ENCODE results near the gene AGBL1.

Gene AGBL1

DNA sequence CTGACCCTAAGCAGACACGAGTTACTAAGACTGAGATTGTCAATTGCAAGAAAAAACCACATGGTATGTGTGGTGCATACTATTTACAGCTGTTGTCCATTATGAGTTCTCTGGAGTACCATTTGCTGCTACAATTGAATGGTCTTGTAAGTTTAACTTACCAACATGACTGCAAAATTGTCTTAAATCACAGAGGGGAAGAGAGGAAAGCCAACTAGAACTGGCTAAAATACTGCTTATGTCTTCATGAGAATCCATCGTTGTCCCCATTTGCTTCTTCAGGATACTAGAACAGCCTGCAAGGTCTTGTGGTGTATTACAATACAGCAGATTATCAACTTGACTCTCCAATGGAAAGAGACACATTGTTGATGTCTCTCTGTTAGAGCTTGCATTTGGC lies 313.2 kb downstream of the AGBL1 start:
- Histone ChIP-seq H3K36me3 (ENCODE audit: control insufficient read depth in 1 of 2, insufficient read depth in 2 of 2, low read depth in 1 of 2, low read length in 2 of 2) (no peaks in the 10 kb centered on the region), H4K91ac (ENCODE audit: low read length) (no peak overlapping the region), H2AFZ (ENCODE audit: low read depth, low read length) (no peak overlapping the region), H3K4ac (ENCODE audit: low read depth in 1 of 2, low read length in 2 of 2) (no peak overlapping the region), H2BK120ac (ENCODE audit: low read depth, low read length) (no peak overlapping the region), H3K9me3 (ENCODE audit: control insufficient read depth, low read length) (no peaks in the 10 kb centered on the region), H3K23ac (ENCODE audit: low read length in 2 of 2) (no peak overlapping the region), H4K8ac (ENCODE audit: low read length) (no peak overlapping the region), H3K4me3 (ENCODE audit: insufficient read depth in 1 of 2, low read depth in 1 of 2, low read length in 2 of 2) (no peak overlapping the region), H2BK15ac (ENCODE audit: low read depth, poor library complexity, severe bottlenecking) (no peak overlapping the region), H3K79me1 (replicated peaks; ENCODE audit: low read length, poor library complexity, severe bottlenecking) (no peaks in the 10 kb centered on the region), H3K4me2 (ENCODE audit: low read length, poor library complexity, severe bottlenecking) (no peak overlapping the region), H2AK5ac (ENCODE audit: low read length, severe bottlenecking) (no peak overlapping the region), H3K9ac (ENCODE audit: low read length) (no peak overlapping the region), H2BK12ac (ENCODE audit: low read length in 2 of 2) (no peak overlapping the region), H3K18ac (ENCODE audit: low read depth in 1 of 2, low read length in 2 of 2) (no peak overlapping the region), H2BK5ac (ENCODE audit: low read depth, low read length, poor library complexity, severe bottlenecking) (no peak overlapping the region), H3K4me1 (ENCODE audit: control insufficient read depth, insufficient read depth, low read depth, low read length) (no peaks in the 10 kb centered on the region), H3K27ac (ENCODE audit: low read length, poor library complexity, severe bottlenecking) (no peak overlapping the region), H3K14ac (ENCODE audit: low read length in 2 of 2) (no peak overlapping the region), H3K27me3 (ENCODE audit: control insufficient read depth in 1 of 2, insufficient read depth in 1 of 2, low read length in 2 of 2) (no peaks in the 10 kb centered on the region)
- WGBS, result 75% methylated on average over 2 of the region's 2 CpGs
- DNase-seq, result peak; percentile 13

DNA sequence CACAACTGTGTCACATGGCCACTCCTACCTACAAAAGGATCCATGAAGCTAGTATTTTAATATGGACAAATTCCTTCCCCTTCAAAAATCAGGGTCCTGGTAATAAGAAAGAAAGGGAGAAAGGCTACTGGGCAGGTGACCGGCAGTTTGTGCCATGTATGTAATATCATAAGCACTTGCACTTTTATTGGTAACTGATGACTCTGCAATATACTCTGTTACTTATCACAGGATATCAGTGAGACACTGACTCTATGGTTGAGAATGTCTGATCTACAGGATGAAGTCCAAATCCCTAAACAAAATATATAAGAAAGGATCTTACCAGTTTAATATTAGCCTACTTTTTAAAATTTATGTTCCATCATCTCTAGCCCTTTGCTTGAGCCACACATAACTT lies 315.2 kb downstream of the AGBL1 start:
- no peak overlapping the region for H3K18ac ChIP-seq (ENCODE audit: low read depth in 1 of 2, low read length in 2 of 2)
- H2BK15ac ChIP-seq (ENCODE audit: low read depth, poor library complexity, severe bottlenecking), result no peak overlapping the region
- H3K9ac ChIP-seq (ENCODE audit: low read length), result no peak overlapping the region
- no peaks in the 10 kb centered on the region for H3K4me1 ChIP-seq (ENCODE audit: control insufficient read depth, insufficient read depth, low read depth, low read length)
- no peak overlapping the region for H3K4me2 ChIP-seq (ENCODE audit: low read length, poor library complexity, severe bottlenecking)
- no peaks in the 10 kb centered on the region for H3K36me3 ChIP-seq (ENCODE audit: control insufficient read depth in 1 of 2, insufficient read depth in 2 of 2, low read depth in 1 of 2, low read length in 2 of 2)
- H2AK5ac ChIP-seq (ENCODE audit: low read length, severe bottlenecking), result no peak overlapping the region
- DNase-seq, result no peak
- no peak overlapping the region for H2AFZ ChIP-seq (ENCODE audit: low read depth, low read length)
- no peak overlapping the region for H4K91ac ChIP-seq (ENCODE audit: low read length)
- no CpG with 5 or more reads among the region's 1 CpG for WGBS
- no peaks in the 10 kb centered on the region for H3K27me3 ChIP-seq (ENCODE audit: control insufficient read depth in 1 of 2, insufficient read depth in 1 of 2, low read length in 2 of 2)
- no peak overlapping the region for H4K8ac ChIP-seq (ENCODE audit: low read length)
- H3K23ac ChIP-seq (ENCODE audit: low read length in 2 of 2), result no peak overlapping the region
- H3K4ac ChIP-seq (ENCODE audit: low read depth in 1 of 2, low read length in 2 of 2), result no peak overlapping the region
- H3K79me1 ChIP-seq (replicated peaks; ENCODE audit: low read length, poor library complexity, severe bottlenecking), result no peaks in the 10 kb centered on the region
- no peak overlapping the region for H3K14ac ChIP-seq (ENCODE audit: low read length in 2 of 2)
- H3K9me3 ChIP-seq (ENCODE audit: control insufficient read depth, low read length), result no peaks in the 10 kb centered on the region
- no peak overlapping the region for H2BK5ac ChIP-seq (ENCODE audit: low read depth, low read length, poor library complexity, severe bottlenecking)
- H3K4me3 ChIP-seq (ENCODE audit: insufficient read depth in 1 of 2, low read depth in 1 of 2, low read length in 2 of 2), result no peak overlapping the region
- H3K27ac ChIP-seq (ENCODE audit: low read length, poor library complexity, severe bottlenecking), result no peak overlapping the region
- no peak overlapping the region for H2BK120ac ChIP-seq (ENCODE audit: low read depth, low read length)
- H2BK12ac ChIP-seq (ENCODE audit: low read length in 2 of 2), result no peak overlapping the region

DNA sequence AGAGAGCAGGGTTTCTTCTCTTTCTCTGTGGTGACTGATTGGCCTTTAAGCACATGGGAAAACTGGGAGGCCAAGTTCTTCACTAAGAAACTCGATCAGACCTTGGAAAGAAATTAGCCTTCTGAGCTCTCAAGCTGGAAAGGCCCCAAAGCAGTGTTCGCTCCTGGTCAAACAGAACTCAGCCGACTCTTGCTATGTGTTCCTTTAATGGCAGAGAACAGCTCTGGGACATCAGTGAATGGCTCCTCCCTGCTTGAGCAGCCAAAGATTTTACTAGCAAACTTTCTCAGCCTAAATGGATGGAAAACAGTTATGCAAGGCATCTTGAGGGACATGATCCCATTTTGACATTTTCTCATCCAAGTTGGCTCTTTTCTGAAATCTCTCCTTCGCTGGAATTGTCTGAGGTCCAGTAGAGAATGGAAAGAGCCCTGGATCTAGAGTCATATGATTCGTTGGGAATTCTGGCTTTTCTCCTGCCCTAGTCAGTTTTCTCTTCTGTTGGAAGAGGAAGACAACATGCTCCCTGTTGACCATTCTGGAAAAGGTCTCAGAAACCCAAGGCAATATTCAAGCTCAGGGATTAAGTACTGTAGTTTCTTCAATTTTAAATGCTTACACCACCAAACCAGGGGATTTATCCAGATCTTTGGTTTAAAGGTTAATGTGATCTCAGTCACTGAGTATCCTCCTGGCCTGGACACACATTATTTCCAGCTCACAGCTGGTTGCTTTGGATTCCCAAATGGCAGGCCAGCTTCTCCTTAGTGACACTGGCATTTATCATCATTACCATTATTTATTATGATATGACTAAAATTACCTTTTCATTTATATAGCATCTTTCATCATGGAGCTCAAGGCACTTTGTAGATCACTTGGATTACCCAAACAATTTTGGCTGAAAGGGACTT lies 319.6 kb downstream of the AGBL1 start:
- Histone ChIP-seq H3K9ac (ENCODE audit: low read length) (no peak overlapping the region), H4K8ac (ENCODE audit: low read length) (no peak overlapping the region), H3K14ac (ENCODE audit: low read length in 2 of 2) (no peak overlapping the region), H2BK120ac (ENCODE audit: low read depth, low read length) (no peak overlapping the region), H3K18ac (ENCODE audit: low read depth in 1 of 2, low read length in 2 of 2) (no peak overlapping the region), H3K79me1 (replicated peaks; ENCODE audit: low read length, poor library complexity, severe bottlenecking) (no peaks in the 10 kb centered on the region), H3K4me3 (ENCODE audit: insufficient read depth in 1 of 2, low read depth in 1 of 2, low read length in 2 of 2) (no peak overlapping the region), H3K27me3 (ENCODE audit: control insufficient read depth in 1 of 2, insufficient read depth in 1 of 2, low read length in 2 of 2) (no peaks in the 10 kb centered on the region), H2BK5ac (ENCODE audit: low read depth, low read length, poor library complexity, severe bottlenecking) (no peak overlapping the region), H3K36me3 (ENCODE audit: control insufficient read depth in 1 of 2, insufficient read depth in 2 of 2, low read depth in 1 of 2, low read length in 2 of 2) (no peaks in the 10 kb centered on the region), H3K4me1 (ENCODE audit: control insufficient read depth, insufficient read depth, low read depth, low read length) (no peaks in the 10 kb centered on the region), H3K27ac (ENCODE audit: low read length, poor library complexity, severe bottlenecking) (no peak overlapping the region), H2BK15ac (ENCODE audit: low read depth, poor library complexity, severe bottlenecking) (no peak overlapping the region), H4K91ac (ENCODE audit: low read length) (no peak overlapping the region), H2BK12ac (ENCODE audit: low read length in 2 of 2) (no peak overlapping the region), H3K9me3 (ENCODE audit: control insufficient read depth, low read length) (no peaks in the 10 kb centered on the region), H3K4ac (ENCODE audit: low read depth in 1 of 2, low read length in 2 of 2) (no peak overlapping the region), H3K4me2 (ENCODE audit: low read length, poor library complexity, severe bottlenecking) (no peak overlapping the region), H2AK5ac (ENCODE audit: low read length, severe bottlenecking) (no peak overlapping the region), H2AFZ (ENCODE audit: low read depth, low read length) (no peak overlapping the region), H3K23ac (ENCODE audit: low read length in 2 of 2) (no peak overlapping the region)
- WGBS, result 81% methylated on average over 5 of the region's 5 CpGs
- no peak for DNase-seq

DNA sequence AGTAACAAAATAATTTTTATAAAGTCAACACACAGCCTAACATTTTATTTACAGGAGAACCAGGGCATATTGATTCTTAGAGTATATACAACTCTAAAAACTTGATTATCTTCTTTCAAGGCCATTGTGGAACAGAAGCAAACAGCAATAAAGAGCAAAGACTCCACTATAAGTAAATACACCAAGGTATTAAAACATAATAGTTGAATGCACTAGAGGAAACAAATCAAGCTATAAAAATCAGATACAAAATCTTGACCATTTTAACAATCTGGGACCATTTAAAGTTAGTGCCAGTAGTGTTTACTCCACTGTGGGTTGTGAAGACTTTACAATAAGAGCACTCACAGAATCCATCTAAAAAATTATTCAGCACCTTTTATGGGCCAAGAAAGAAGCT lies 323.6 kb downstream of the AGBL1 start:
- H3K9me3 ChIP-seq (ENCODE audit: control insufficient read depth, low read length), result no peaks in the 10 kb centered on the region
- no peak overlapping the region for H3K18ac ChIP-seq (ENCODE audit: low read depth in 1 of 2, low read length in 2 of 2)
- no peak overlapping the region for H3K9ac ChIP-seq (ENCODE audit: low read length)
- no peak overlapping the region for H2AFZ ChIP-seq (ENCODE audit: low read depth, low read length)
- no peaks in the 10 kb centered on the region for H3K36me3 ChIP-seq (ENCODE audit: control insufficient read depth in 1 of 2, insufficient read depth in 2 of 2, low read depth in 1 of 2, low read length in 2 of 2)
- H2BK5ac ChIP-seq (ENCODE audit: low read depth, low read length, poor library complexity, severe bottlenecking), result no peak overlapping the region
- H3K4me2 ChIP-seq (ENCODE audit: low read length, poor library complexity, severe bottlenecking), result no peak overlapping the region
- no peak overlapping the region for H2AK5ac ChIP-seq (ENCODE audit: low read length, severe bottlenecking)
- H4K91ac ChIP-seq (ENCODE audit: low read length), result no peak overlapping the region
- no peaks in the 10 kb centered on the region for H3K79me1 ChIP-seq (replicated peaks; ENCODE audit: low read length, poor library complexity, severe bottlenecking)
- no peaks in the 10 kb centered on the region for H3K27me3 ChIP-seq (ENCODE audit: control insufficient read depth in 1 of 2, insufficient read depth in 1 of 2, low read length in 2 of 2)
- DNase-seq, result no peak
- no peak overlapping the region for H3K4me3 ChIP-seq (ENCODE audit: insufficient read depth in 1 of 2, low read depth in 1 of 2, low read length in 2 of 2)
- no peak overlapping the region for H2BK15ac ChIP-seq (ENCODE audit: low read depth, poor library complexity, severe bottlenecking)
- no peak overlapping the region for H3K27ac ChIP-seq (ENCODE audit: low read length, poor library complexity, severe bottlenecking)
- H3K4me1 ChIP-seq (ENCODE audit: control insufficient read depth, insufficient read depth, low read depth, low read length), result no peaks in the 10 kb centered on the region
- H2BK12ac ChIP-seq (ENCODE audit: low read length in 2 of 2), result no peak overlapping the region
- H4K8ac ChIP-seq (ENCODE audit: low read length), result no peak overlapping the region
- H3K14ac ChIP-seq (ENCODE audit: low read length in 2 of 2), result no peak overlapping the region
- no peak overlapping the region for H2BK120ac ChIP-seq (ENCODE audit: low read depth, low read length)
- H3K4ac ChIP-seq (ENCODE audit: low read depth in 1 of 2, low read length in 2 of 2), result no peak overlapping the region
- H3K23ac ChIP-seq (ENCODE audit: low read length in 2 of 2), result no peak overlapping the region

All from mesenchymal stem cell (in vitro differentiated cells and primary cell).